GM19455 (cell line): ENCODE measurements around the gene SLC34A3.
"Not testable (repeated sequence)": the region's sequence is repeated elsewhere in the genome, so short reads cannot be mapped to it uniquely, and the experiment has no call there.

Experiments used
- ATAC-seq: cut with Tn5 transposase; IDR thresholded peaks from one replicate; pipeline ENCODE4 v1.9.1; 2021; ENCODE audit not compliant: unreplicated experiment

Gene SLC34A3

GRCh38 chr9:137255448-137256114, 24.9 kb downstream of the SLC34A3 start:
- no peak for ATAC-seq

GRCh38 chr9:137256362-137256761, 25.7 kb downstream of the SLC34A3 start:
- ATAC-seq: no peak

GRCh38 chr9:137256856-137257255, 26.2 kb downstream of the SLC34A3 start:
- ATAC-seq: no peak

- not testable (repeated sequence) for ATAC-seq
Observed at GRCh38 chr9:137262173-137262908, 31.6 kb downstream of the SLC34A3 start.

GRCh38 chr9:137262909-137263285, 32.2 kb downstream of the SLC34A3 start:
- no peak for ATAC-seq

- ATAC-seq: no peak
Observed at GRCh38 chr9:137263506-137263905, 32.8 kb downstream of the SLC34A3 start.

GRCh38 chr9:137264067-137264466, 33.4 kb downstream of the SLC34A3 start:
- no peak for ATAC-seq

GRCh38 chr9:137265496-137266161, 34.9 kb downstream of the SLC34A3 start:
- no peak for ATAC-seq

- no peak for ATAC-seq
Observed at GRCh38 chr9:137266162-137266527, 35.4 kb downstream of the SLC34A3 start.

- ATAC-seq: no peak
Observed at GRCh38 chr9:137266585-137267453, 36.1 kb downstream of the SLC34A3 start.

- ATAC-seq: no peak
Observed at GRCh38 chr9:137267933-137268355, 37.2 kb downstream of the SLC34A3 start.

GRCh38 chr9:137268538-137269201, 38.0 kb downstream of the SLC34A3 start:
- no peak for ATAC-seq

GRCh38 chr9:137269231-137269772, 38.6 kb downstream of the SLC34A3 start:
- ATAC-seq: no peak

- no peak for ATAC-seq
Observed at GRCh38 chr9:137270929-137271695, 40.4 kb downstream of the SLC34A3 start.

- ATAC-seq: no peak
Observed at GRCh38 chr9:137271696-137272076, 41.0 kb downstream of the SLC34A3 start.

GRCh38 chr9:137272241-137273094, 41.8 kb downstream of the SLC34A3 start:
- no peak for ATAC-seq

- no peak for ATAC-seq
Observed at GRCh38 chr9:137273095-137273490, 42.4 kb downstream of the SLC34A3 start.

GRCh38 chr9:137273611-137274320, 43.1 kb downstream of the SLC34A3 start:
- ATAC-seq: no peak
